ENCODE results near the gene CD300LB. TPM values are rescaled to one million over a fixed set of nuclear protein-coding genes. Genes with fewer than 3 reads are reported as not detected.
A peak's percentile ranks its signal among the peaks of the same experiment; 100 is the strongest.

Gene CD300LB
- total and polyA plus RNA-seq, 10 of the 15 experiments (the other 5 are each of a cell fraction or from before 2014, with no cell fraction given): 0.08 to 0.57 (median 0.25) TPM; not detected in 4

DNA sequence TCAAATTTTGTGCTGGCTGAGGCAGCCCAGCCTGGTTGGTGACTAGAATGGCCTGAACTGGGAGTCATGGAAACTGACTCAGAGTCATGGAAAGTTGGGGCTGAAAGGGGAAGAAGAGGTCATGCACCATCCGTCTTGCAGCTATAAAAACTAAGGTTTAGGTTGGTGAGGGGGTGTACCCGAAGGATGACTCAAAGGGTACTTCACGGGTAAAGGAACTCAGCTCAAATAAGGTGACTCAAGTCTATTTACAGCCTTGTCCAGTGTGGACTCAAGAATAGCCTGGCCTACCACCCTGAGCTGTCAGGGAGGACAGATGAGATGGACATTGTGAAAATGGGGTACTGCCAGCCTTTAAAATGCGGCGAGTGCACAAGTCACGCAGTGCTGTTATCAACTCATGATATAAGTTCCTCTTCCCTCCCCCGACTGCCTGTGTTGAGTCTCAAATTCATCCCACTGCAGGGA lies 18.6 kb downstream of the CD300LB start (continued):
- TF ChIP-seq, protein P1, sequence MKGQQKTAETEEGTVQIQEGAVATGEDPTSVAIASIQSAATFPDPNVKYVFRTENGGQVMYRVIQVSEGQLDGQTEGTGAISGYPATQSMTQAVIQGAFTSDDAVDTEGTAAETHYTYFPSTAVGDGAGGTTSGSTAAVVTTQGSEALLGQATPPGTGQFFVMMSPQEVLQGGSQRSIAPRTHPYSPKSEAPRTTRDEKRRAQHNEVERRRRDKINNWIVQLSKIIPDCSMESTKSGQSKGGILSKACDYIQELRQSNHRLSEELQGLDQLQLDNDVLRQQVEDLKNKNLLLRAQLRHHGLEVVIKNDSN (IDR thresholded peaks at IDR 0.05; ENCODE audit: borderline replicate concordance, extremely low read length, insufficient read depth, low read depth, low read length): no peak
- TF ChIP-seq, protein P2, sequence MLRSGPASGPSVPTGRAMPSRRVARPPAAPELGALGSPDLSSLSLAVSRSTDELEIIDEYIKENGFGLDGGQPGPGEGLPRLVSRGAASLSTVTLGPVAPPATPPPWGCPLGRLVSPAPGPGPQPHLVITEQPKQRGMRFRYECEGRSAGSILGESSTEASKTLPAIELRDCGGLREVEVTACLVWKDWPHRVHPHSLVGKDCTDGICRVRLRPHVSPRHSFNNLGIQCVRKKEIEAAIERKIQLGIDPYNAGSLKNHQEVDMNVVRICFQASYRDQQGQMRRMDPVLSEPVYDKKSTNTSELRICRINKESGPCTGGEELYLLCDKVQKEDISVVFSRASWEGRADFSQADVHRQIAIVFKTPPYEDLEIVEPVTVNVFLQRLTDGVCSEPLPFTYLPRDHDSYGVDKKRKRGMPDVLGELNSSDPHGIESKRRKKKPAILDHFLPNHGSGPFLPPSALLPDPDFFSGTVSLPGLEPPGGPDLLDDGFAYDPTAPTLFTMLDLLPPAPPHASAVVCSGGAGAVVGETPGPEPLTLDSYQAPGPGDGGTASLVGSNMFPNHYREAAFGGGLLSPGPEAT (IDR thresholded peaks at IDR 0.05; ENCODE audit: low read depth): peak; percentile 58; the same call in 1 of the 2 replicates
- peak; percentile 54; the same call in 1 of the 2 replicates for TF ChIP-seq MEF2A (IDR thresholded peaks at IDR 0.05; ENCODE audit: insufficient read depth, low read depth, low read length)
- peak in 1 of 2 experiments; percentile 14; a peak in 1 of 4 replicates for TF ChIP-seq BHLHE40 (IDR thresholded peaks at IDR 0.05; ENCODE audit: borderline replicate concordance in 1 of 2, low read depth in 2 of 2, low read length in 1 of 2)
- peak; percentile 55; the same call in 1 of the 2 replicates for TF ChIP-seq NFIC (IDR thresholded peaks at IDR 0.05; ENCODE audit: low read depth, low read length)
- TF ChIP-seq NR2F1 (conservative IDR thresholded peaks at IDR 0.05): peak; percentile 55; the same call in 1 of the 2 replicates
- 0 out of 2 replicates have a peak, but pooled peaks have one; percentile 57 for TF ChIP-seq ZBED1 (IDR thresholded peaks at IDR 0.05; ENCODE audit: borderline replicate concordance)
- no peak for TF ChIP-seq CBX3 (IDR thresholded peaks at IDR 0.05; ENCODE audit: borderline replicate concordance, low read depth)
- no peak for TF ChIP-seq CEBPB (IDR thresholded peaks at IDR 0.05; ENCODE audit: borderline replicate concordance in 1 of 2, low read depth in 2 of 2, low read length in 2 of 2)

All from GM12878 (cell line).